Measurements from ENCODE around the gene CLASRP.

CLASRP gene

DNA sequence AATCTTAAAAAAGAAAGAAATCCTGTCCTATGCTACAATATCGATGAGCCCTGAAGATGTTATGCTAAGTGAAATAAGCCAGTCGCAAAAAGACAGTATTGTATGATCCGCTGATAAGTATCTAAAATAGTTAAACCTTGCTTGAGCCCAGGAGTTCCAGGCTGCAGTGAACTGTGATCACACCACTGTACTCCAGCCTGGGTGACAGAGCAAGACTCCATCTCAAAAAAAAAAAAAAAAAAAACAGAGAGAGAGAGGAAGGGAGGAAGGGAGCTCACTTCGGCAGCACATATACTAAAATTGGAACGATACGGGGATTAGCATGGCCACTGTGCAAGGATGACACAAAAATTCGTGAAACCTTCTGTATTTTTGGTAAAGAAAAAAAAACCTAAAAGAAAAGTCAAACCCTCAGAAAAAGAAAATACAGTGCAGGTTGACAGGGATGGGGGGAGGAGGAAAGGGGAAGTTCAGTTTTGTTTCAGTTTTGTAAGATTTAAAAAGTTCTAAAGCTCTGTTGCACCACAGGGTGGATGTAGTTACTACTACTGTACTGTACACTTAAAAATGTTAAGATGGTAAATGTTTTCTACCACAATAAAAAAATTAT, 8.4 kb downstream of the CLASRP start:
- Histone ChIP-seq H3K9me3 (ENCODE audit: control insufficient read depth, low read depth, low read length) (no peaks in the 10 kb centered on the region), H3K27me3 (ENCODE audit: control insufficient read depth, insufficient read depth, low read length) (no peaks in the 10 kb centered on the region), H3K9ac (ENCODE audit: low read length) (no peak overlapping the region), H3K4me3 (ENCODE audit: low read length) (no peak overlapping the region), H3K4me1 (ENCODE audit: control insufficient read depth, low read depth, low read length) (no peaks in the 10 kb centered on the region), H3K27ac (ENCODE audit: low read length) (no peak overlapping the region), H3K36me3 (ENCODE audit: control insufficient read depth, low read depth, low read length) (peaks cover 42% of the 10 kb centered on the region)

DNA sequence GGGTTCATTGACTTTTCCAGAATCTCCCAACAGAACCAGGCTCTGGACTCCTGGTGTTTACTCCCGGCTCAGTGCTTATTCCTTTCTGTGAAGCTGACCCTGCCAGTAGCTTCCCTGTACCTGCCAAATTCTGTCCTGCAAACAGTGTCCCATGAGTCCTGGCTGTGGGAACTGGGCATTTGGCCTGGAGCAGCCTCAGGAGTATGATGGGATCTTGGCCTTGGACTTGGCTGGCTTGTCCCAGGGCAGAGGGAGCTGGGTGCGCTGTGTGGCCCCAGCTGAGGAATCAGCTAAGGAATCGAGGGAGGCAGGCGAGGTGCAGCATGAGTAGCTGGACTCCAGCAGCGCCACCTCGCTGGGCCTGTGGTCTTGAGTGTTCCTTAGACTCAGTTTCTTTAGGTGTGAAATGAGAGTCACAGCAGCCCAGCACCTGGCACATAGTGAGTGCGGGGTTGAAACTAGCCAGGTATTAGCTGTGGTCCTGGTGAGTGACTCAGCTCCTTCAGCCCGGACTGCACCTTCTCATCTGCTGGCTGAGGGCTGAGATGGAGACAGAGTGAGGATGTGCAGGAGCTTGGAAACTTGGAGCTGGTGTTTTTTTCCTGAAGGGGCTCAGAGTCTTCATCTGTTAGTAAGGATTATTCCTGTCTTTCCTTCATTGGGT, 10.4 kb downstream of the CLASRP start:
- Histone ChIP-seq H3K36me3 (ENCODE audit: control insufficient read depth, low read depth, low read length) (peaks cover 33% of the 10 kb centered on the region), H3K9me3 (ENCODE audit: control insufficient read depth, low read depth, low read length) (no peaks in the 10 kb centered on the region)

DNA sequence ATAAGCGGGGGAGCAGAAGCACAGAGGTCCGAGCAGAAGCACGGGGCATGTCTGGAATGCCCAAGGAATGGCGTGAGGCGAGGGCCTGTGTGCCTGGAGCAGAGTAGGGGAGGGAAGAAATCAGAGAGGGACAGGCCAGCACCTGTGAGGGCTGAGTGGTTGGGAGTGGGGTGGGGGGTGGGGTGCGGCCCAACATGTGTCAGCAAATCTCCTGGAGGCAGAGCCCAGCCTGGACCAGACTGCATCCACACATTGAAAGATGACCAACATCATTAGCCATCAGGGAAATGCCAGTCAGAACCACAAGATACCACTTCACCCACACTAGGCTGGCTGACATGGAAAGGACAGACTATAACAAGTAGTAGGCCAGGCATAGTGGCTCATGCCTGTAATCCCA, 11.2 kb downstream of the CLASRP start:
- Histone ChIP-seq H3K4me3 (ENCODE audit: low read length) (no peak overlapping the region), H3K4me1 (ENCODE audit: control insufficient read depth, low read depth, low read length) (no peaks in the 10 kb centered on the region), H3K9ac (ENCODE audit: low read length) (no peak overlapping the region), H3K27me3 (ENCODE audit: control insufficient read depth, insufficient read depth, low read length) (no peaks in the 10 kb centered on the region), H3K27ac (ENCODE audit: low read length) (no peak overlapping the region), H3K36me3 (ENCODE audit: control insufficient read depth, low read depth, low read length) (peaks cover 33% of the 10 kb centered on the region), H3K9me3 (ENCODE audit: control insufficient read depth, low read depth, low read length) (no peaks in the 10 kb centered on the region)

More for the DNA sequence above, 10.4 kb downstream of the CLASRP start:
- no peak overlapping the region for H3K9ac ChIP-seq (ENCODE audit: low read length)
- H3K4me1 ChIP-seq (ENCODE audit: control insufficient read depth, low read depth, low read length) = no peaks in the 10 kb centered on the region
- no peak overlapping the region for H3K27ac ChIP-seq (ENCODE audit: low read length)
- no peak overlapping the region for H3K4me3 ChIP-seq (ENCODE audit: low read length)
- no peaks in the 10 kb centered on the region for H3K27me3 ChIP-seq (ENCODE audit: control insufficient read depth, insufficient read depth, low read length)

DNA sequence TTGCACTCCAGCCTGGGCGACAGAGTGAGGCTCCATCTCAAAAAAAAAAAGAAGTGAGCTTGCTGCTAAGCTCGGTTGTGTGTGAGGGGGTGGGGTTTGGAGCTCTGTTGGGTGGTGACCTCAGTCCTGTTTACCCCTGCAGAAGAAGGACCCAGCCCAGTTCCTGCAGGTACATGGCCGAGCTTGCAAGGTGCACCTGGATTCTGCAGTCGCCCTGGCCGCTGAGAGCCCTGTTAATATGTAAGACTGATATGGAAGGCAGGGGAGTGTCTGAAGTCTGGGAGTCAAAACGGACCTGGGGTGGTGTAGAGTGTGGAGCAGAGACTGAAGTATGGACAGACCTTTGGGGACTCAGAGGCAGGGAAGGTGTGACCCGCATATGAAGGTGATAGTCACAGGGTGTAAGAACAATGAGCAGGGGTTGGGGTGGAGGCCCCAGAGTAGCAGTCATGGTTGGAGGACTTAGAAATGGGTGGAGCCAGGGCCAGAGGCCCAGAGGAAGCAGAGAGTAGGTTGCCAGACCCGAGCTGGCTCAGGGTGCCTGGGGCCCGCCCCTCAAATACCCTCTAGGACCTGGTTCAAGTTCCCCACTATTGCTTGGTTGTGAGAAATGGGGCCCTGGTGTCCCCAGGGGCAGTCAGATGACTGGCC, 13.2 kb downstream of the CLASRP start:
- H3K9ac ChIP-seq (ENCODE audit: low read length) = no peak overlapping the region
- no peaks in the 10 kb centered on the region for H3K9me3 ChIP-seq (ENCODE audit: control insufficient read depth, low read depth, low read length)
- no peaks in the 10 kb centered on the region for H3K27me3 ChIP-seq (ENCODE audit: control insufficient read depth, insufficient read depth, low read length)
- no peak overlapping the region for H3K27ac ChIP-seq (ENCODE audit: low read length)
- H3K4me3 ChIP-seq (ENCODE audit: low read length) = no peak overlapping the region
- peaks cover 28% of the 10 kb centered on the region for H3K36me3 ChIP-seq (ENCODE audit: control insufficient read depth, low read depth, low read length)
- no peaks in the 10 kb centered on the region for H3K4me1 ChIP-seq (ENCODE audit: control insufficient read depth, low read depth, low read length)

DNA sequence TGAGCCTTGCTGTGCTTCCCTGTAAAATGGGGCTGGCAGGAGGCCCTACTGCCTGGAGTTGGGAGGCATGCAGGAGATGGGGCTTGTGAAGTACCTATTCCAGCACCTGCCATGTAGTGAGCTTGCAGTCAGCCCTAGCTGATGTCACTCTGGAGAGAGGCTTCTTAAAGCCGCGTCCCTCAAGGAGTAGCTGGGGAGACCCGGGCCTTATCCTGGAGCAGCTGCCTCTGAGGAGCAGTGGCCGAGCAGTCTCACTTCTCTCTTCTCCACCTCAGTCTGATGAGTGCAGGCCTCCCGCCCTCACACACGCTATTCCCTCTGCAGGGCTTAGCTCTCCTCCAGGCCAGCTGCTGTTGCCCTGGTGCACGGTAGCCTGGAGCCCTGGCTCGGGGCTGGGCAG, 18.0 kb downstream of the CLASRP start:
- peaks cover 68% of the 10 kb centered on the region for H3K36me3 ChIP-seq (ENCODE audit: control insufficient read depth, low read depth, low read length)
- no peaks in the 10 kb centered on the region for H3K4me1 ChIP-seq (ENCODE audit: control insufficient read depth, low read depth, low read length)
- H3K9me3 ChIP-seq (ENCODE audit: control insufficient read depth, low read depth, low read length) = no peaks in the 10 kb centered on the region
- H3K4me3 ChIP-seq (ENCODE audit: low read length) = no peak overlapping the region
- no peak overlapping the region for H3K9ac ChIP-seq (ENCODE audit: low read length)
- H3K27me3 ChIP-seq (ENCODE audit: control insufficient read depth, insufficient read depth, low read length) = no peaks in the 10 kb centered on the region
- no peak overlapping the region for H3K27ac ChIP-seq (ENCODE audit: low read length)

DNA sequence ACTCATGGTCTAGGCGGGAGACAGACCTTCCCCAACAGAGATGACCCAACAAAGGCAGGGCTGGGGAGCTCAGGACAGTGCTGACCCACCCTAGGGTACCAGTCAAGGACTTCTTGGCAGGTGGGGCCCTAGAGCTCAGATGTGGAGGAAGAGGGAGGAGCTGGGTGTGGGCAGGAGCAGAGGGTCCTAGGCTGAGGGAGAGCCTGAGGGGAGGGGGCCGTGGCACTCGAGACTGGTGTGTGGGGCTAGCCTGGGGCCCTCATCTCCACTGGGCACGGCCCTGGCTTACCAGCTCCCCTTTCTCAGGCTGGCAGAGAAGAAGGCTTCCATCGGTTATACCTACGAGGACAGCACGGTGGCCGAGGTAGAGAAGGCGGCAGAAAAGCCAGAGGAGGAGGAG, 18.6 kb downstream of the CLASRP start:
- Histone ChIP-seq H3K9ac (ENCODE audit: low read length) (no peak overlapping the region), H3K27me3 (ENCODE audit: control insufficient read depth, insufficient read depth, low read length) (no peaks in the 10 kb centered on the region), H3K4me1 (ENCODE audit: control insufficient read depth, low read depth, low read length) (no peaks in the 10 kb centered on the region), H3K9me3 (ENCODE audit: control insufficient read depth, low read depth, low read length) (no peaks in the 10 kb centered on the region), H3K36me3 (ENCODE audit: control insufficient read depth, low read depth, low read length) (peaks cover 72% of the 10 kb centered on the region), H3K27ac (ENCODE audit: low read length) (no peak overlapping the region), H3K4me3 (ENCODE audit: low read length) (no peak overlapping the region)

DNA sequence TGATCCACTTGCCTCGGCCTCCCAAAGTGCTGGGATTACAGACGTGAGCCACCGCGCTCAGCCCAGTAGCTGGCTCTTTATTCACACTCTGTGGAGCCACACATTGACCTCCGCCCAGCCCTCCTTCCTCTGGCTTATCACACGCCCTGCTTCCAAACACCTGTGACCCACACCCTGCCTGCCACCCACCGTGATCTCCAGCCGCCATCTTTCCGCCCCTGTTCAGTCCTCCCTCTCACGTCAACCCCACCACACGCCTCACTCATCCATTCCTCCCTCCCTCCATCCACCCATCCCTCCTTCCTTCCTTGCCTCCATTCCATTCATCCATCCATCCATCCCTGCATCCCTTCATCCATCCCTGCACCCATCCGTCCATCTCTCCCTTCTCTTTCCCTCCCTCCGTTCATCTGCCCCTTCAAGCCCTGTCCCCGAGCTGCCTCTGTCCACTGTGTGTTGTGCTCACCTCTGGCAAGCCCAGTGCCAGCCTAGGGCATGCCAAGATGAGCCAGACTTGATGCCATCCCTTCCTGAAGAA, 19.8 kb downstream of the CLASRP start:
- Histone ChIP-seq H3K36me3 (ENCODE audit: control insufficient read depth, low read depth, low read length) (peaks cover 72% of the 10 kb centered on the region), H3K27ac (ENCODE audit: low read length) (no peak overlapping the region), H3K4me1 (ENCODE audit: control insufficient read depth, low read depth, low read length) (no peaks in the 10 kb centered on the region)

DNA sequence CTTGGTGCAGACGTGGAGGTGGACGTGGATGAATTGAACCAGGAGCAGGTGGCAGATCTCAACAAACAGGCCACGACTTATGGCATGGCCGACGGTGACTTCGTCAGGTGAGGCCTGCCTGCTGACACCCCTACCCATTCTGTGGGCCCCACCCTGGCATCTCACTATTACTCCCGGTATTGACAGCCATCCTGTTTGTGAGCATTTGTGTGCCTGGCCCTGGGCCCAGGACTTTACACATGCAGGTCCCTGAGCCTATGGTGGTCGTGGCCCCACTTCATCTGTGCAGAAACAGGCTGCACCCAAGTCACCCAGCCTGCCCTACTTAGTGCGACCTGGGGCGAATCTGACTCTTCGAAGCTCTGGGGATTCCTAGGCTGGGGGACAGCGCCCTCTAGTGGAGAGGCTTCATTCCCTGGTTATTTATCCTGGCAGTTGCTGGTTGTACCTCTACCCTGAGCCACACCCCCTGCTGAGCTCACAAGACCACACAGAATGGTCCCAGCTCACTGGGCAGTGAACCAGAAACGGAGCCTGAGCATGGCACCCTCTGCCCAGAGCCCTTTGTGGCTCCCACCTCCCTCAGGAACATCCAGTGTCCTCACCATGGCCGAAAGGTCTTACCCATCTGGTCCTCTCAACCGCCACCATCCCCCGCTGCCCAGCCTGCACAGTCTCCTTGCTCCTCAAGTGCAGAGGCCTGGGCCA, 20.6 kb downstream of the CLASRP start:
- no peak overlapping the region for H3K9ac ChIP-seq (ENCODE audit: low read length)
- no peak overlapping the region for H3K4me3 ChIP-seq (ENCODE audit: low read length)
- no peaks in the 10 kb centered on the region for H3K4me1 ChIP-seq (ENCODE audit: control insufficient read depth, low read depth, low read length)
- no peaks in the 10 kb centered on the region for H3K27me3 ChIP-seq (ENCODE audit: control insufficient read depth, insufficient read depth, low read length)
- no peaks in the 10 kb centered on the region for H3K9me3 ChIP-seq (ENCODE audit: control insufficient read depth, low read depth, low read length)
- H3K36me3 ChIP-seq (ENCODE audit: control insufficient read depth, low read depth, low read length) = peaks cover 65% of the 10 kb centered on the region
- no peak overlapping the region for H3K27ac ChIP-seq (ENCODE audit: low read length)

More for the DNA sequence above, 19.8 kb downstream of the CLASRP start:
- H3K9me3 ChIP-seq (ENCODE audit: control insufficient read depth, low read depth, low read length) = no peaks in the 10 kb centered on the region
- no peak overlapping the region for H3K4me3 ChIP-seq (ENCODE audit: low read length)
- H3K27me3 ChIP-seq (ENCODE audit: control insufficient read depth, insufficient read depth, low read length) = no peaks in the 10 kb centered on the region
- no peak overlapping the region for H3K9ac ChIP-seq (ENCODE audit: low read length)

DNA sequence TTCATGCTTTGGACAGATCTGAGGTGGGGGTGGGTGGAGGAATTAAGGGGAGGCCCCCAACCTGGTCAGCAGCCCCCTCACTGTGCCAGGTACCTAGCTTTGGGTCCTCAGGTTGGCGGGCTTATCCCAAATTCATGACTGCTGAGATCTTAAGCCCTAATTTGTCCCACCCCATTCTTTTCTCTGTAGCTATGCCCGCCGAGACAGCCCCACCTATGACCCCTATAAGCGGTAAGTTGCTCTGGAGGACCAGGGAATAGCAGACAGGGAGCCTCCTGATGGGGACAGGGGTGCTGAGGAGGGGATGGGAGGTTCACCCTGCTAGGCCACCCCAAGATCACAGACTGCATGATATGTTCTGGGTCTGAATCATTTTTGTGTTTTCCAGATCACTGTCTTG, 23.1 kb downstream of the CLASRP start:
- no peak overlapping the region for H3K4me3 ChIP-seq (ENCODE audit: low read length)
- no peak overlapping the region for H3K9ac ChIP-seq (ENCODE audit: low read length)
- H3K27ac ChIP-seq (ENCODE audit: low read length) = no peak overlapping the region
- no peaks in the 10 kb centered on the region for H3K4me1 ChIP-seq (ENCODE audit: control insufficient read depth, low read depth, low read length)
- no peaks in the 10 kb centered on the region for H3K27me3 ChIP-seq (ENCODE audit: control insufficient read depth, insufficient read depth, low read length)
- H3K36me3 ChIP-seq (ENCODE audit: control insufficient read depth, low read depth, low read length) = peaks cover 53% of the 10 kb centered on the region
- H3K9me3 ChIP-seq (ENCODE audit: control insufficient read depth, low read depth, low read length) = no peaks in the 10 kb centered on the region

DNA sequence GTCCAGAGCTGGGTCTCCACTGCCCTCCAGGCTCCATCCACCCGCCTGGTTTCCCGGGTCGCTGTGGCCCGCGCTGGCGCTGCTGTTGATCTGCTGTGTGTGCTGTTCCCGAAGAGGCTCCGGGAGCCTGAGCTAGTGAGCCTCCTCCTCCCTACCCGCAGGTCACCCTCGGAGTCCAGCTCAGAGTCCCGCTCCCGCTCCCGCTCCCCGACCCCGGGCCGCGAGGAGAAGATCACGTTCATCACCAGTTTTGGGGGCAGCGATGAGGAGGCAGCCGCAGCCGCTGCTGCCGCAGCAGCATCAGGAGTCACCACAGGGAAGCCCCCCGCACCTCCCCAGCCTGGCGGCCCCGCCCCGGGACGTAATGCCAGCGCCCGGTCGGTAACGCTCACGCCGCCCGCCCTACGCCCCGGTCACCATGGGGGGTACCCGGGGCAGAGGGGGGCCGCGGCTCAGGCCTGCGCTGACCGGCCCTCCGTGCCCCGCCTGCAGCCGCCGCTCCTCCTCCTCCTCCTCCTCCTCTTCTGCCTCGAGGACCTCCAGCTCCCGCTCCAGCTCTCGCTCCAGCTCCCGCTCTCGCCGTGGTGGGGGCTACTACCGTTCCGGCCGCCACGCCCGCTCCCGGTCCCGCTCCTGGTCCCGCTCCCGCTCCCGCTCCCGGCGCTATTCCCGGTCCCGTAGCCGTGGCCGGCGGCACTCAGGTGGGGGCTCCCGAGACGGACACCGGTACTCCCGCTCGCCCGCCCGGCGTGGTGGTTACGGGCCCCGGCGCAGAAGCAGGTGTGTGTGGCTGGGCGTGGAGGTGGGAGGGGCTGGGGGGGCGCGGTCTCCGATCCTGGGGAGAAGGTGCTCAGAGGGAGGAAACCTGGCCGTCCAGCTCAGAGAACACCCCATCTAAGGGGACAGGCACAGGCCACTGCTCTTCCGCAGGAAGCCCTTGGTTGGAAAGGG, 25.3 kb downstream of the CLASRP start:
- H3K9me3 ChIP-seq (ENCODE audit: control insufficient read depth, low read depth, low read length) = no peaks in the 10 kb centered on the region
- H3K27ac ChIP-seq (ENCODE audit: low read length) = no peak overlapping the region
- H3K4me1 ChIP-seq (ENCODE audit: control insufficient read depth, low read depth, low read length) = no peaks in the 10 kb centered on the region
- H3K4me3 ChIP-seq (ENCODE audit: low read length) = no peak overlapping the region
- H3K36me3 ChIP-seq (ENCODE audit: control insufficient read depth, low read depth, low read length) = peaks cover 37% of the 10 kb centered on the region
- no peaks in the 10 kb centered on the region for H3K27me3 ChIP-seq (ENCODE audit: control insufficient read depth, insufficient read depth, low read length)
- no peak overlapping the region for H3K9ac ChIP-seq (ENCODE audit: low read length)

Data from iPS-18a (cell line).